ENCODE results near the gene ANKRD34A. TPM values are rescaled to one million over a fixed set of nuclear protein-coding genes. Genes with fewer than 3 reads are reported as not detected.
A peak's percentile ranks its signal among the peaks of the same experiment; 100 is the strongest.

The ANKRD34A gene
- under 1 TPM in 2 of 6 donors, not detected in 4; 0.15 to 0.27 TPM for polyA plus RNA-seq (ENCODE audit: low read depth in 6 of 6)

DNA sequence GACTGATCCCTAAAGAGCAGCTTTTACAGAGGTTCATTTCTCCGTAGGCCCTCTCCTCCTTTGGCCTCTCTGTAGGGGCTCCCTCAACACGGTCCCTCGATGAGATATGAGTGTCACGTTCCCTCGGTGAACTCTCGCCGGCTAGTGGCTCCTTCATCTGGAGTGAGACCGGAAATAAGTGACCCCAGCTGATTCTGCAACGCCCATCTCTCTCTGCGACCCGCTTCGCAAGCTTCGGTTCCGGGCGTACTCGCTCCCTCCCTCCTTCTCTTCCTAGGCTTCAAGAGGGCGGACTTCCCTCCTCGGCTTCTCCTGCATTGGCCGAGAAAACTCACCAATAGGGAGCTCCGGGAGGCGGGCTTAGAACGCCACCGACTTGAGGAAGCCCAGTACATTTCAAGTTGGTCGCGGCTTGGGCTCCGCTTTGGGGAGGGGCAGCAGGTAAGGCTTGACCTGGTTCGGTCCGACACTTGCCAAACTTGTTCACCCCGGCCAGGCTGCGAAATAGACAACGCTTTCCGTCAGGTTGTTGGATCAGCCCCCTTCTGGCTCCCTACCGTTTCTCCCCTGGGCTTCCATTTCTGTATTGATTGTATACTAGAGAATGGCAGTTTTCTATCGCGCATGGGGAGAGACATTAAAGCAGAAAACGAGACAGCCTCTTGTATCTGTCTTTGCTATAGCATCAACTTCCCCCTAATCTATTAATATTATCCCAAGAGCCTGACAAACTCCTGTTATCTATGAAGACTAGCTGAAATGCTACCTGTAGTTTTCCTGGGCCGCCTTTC is at the start of gene ANKRD34A, which contains the start of gene POLR3GL:
Gene ANKRD34A, minus strand, starts transcription at position 248 of the 791 bp plus-strand sequence. CDS start 2,816 bp downstream, outside the sequence.
Gene POLR3GL, plus strand, starts transcription at position 363 of the 791 bp plus-strand sequence. CDS start 10,176 bp downstream, outside the sequence.
- Mint-ChIP-seq H3K4me1 (peaks cover 51 to 64% (median 56%) of the 10 kb centered on the region in 3 donors), H3K9me3 (peaks cover 0 to 3% (median 0%) of the 10 kb centered on the region in 7 donors), H3K36me3 (peaks cover 0 to 6% of the 10 kb centered on the region in 2 donors), H3K27me3 (no peaks in the 10 kb centered on the region), H3K27ac (peak within 1 kb of the TSS; percentile 87 to 99 (median 94)), H3K4me3 (peak within 1 kb of the TSS; percentile 92 to 99 (median 98))
- ATAC-seq (ENCODE audit: low read depth in 2 of 2) = peak; percentile 89 to 91
- DNase-seq = peak; percentile 91

DNA sequence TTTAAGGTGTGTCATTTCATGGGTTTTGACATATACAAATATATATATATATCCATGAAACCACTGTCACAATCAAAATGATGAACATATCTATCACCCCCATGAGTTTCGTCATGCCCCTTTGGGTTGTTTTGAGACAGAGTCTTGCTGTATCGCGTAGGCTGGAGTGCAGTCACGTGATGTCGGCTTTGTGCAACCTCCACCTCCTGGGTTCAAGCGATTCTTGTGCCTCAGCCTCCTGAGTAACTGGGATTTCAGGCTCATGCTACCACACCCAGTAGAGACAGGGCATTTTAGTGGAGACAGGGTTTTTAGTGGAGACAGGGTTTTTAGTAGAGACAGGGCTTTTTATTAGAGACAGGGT is 49.2 kb upstream of the ANKRD34A start:
- H3K27ac Mint-ChIP-seq = peak overlapping the region in 1 of 6 donors; percentile 48
- no peak overlapping the region for H3K4me3 Mint-ChIP-seq
- no peaks in the 10 kb centered on the region for H3K36me3 Mint-ChIP-seq
- peaks cover 15 to 30% (median 23%) of the 10 kb centered on the region in 3 donors for H3K27me3 Mint-ChIP-seq
- DNase-seq (no peak), ATAC-seq (ENCODE audit: low read depth in 2 of 2) (no peak)
- H3K9me3 Mint-ChIP-seq = no peaks in the 10 kb centered on the region
- H3K4me1 Mint-ChIP-seq = peaks cover 0 to 5% (median 4%) of the 10 kb centered on the region in 3 donors

- Mint-ChIP-seq H3K27me3 (peaks cover 9 to 24% (median 19%) of the 10 kb centered on the region in 3 donors), H3K4me3 (no peak overlapping the region), H3K27ac (peak overlapping the region in 1 of 6 donors; percentile 48), H3K4me1 (peaks cover 0 to 5% (median 4%) of the 10 kb centered on the region in 3 donors), H3K36me3 (no peaks in the 10 kb centered on the region), H3K9me3 (no peaks in the 10 kb centered on the region)
- DNase-seq = peak; percentile 64
- peak; percentile 61 to 74 for ATAC-seq (ENCODE audit: low read depth in 2 of 2)
These were observed 48.6 kb upstream of the ANKRD34A start for GRCh38 chr1:146012703-146013558.

GRCh38 chr1:146010126-146010738 is 45.9 kb upstream of the ANKRD34A start:
- peaks cover 0 to 1% (median 0%) of the 10 kb centered on the region in 7 donors for H3K9me3 Mint-ChIP-seq
- no peak overlapping the region for H3K4me3 Mint-ChIP-seq
- no peaks in the 10 kb centered on the region for H3K36me3 Mint-ChIP-seq
- H3K4me1 Mint-ChIP-seq = peaks cover 21 to 29% (median 24%) of the 10 kb centered on the region in 3 donors
- no peak for DNase-seq
- no peak overlapping the region for H3K27ac Mint-ChIP-seq
- no peaks in the 10 kb centered on the region for H3K27me3 Mint-ChIP-seq
- ATAC-seq (ENCODE audit: low read depth in 2 of 2) = no peak

DNA sequence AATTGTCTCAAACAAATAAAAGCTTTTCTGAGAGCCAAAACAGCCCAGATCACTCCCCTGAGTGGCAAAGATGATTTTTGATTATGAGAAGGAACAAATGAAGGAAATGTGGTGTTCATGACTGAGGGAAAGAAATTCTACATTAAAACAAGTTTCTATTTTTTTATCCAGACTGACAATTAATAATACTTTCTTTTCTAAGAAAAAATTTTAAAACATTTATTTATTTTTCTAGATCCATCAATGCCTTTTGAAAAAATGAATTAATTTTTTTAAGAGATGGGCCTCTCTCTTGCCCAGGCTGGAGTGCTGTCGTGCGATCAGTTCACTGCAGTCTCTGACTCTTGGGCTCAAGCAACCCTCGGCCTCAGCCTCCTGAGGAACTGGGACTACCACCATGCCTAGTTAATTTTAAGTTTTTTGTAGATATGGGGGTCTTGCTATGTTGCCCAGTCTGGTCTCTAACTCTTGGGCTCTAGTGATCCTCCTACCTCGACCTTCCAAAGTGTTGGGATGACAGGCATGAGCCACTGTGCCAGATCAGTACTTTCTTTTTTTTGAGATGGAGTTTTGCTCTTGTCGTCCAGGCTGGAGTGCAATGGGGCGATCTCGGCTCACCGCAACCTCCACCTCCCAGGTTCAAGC is 43.2 kb upstream of the ANKRD34A start:
- DNase-seq (no peak), ATAC-seq (ENCODE audit: low read depth in 2 of 2) (no peak)
- Mint-ChIP-seq H3K4me3 (peak overlapping the region in 5 of 8 donors; percentile 67 to 80 (median 74)), H3K36me3 (no peaks in the 10 kb centered on the region), H3K27me3 (no peaks in the 10 kb centered on the region), H3K4me1 (peaks cover 30 to 38% (median 34%) of the 10 kb centered on the region in 3 donors), H3K27ac (peak overlapping the region in 5 of 6 donors; percentile 80 to 96 (median 93)), H3K9me3 (peaks cover 0 to 1% (median 0%) of the 10 kb centered on the region in 7 donors)

GRCh38 chr1:146001709-146002108 is 37.3 kb upstream of the ANKRD34A start:
- Mint-ChIP-seq H3K4me3 (peak overlapping the region in 2 of 8 donors; percentile 25 to 30), H3K4me1 (peaks cover 55 to 75% (median 72%) of the 10 kb centered on the region in 3 donors), H3K27me3 (no peaks in the 10 kb centered on the region), H3K9me3 (no peaks in the 10 kb centered on the region), H3K27ac (peak overlapping the region; percentile 30 to 94 (median 61)), H3K36me3 (no peaks in the 10 kb centered on the region)
- ATAC-seq (ENCODE audit: low read depth in 2 of 2) = no peak
- no peak for DNase-seq

DNA sequence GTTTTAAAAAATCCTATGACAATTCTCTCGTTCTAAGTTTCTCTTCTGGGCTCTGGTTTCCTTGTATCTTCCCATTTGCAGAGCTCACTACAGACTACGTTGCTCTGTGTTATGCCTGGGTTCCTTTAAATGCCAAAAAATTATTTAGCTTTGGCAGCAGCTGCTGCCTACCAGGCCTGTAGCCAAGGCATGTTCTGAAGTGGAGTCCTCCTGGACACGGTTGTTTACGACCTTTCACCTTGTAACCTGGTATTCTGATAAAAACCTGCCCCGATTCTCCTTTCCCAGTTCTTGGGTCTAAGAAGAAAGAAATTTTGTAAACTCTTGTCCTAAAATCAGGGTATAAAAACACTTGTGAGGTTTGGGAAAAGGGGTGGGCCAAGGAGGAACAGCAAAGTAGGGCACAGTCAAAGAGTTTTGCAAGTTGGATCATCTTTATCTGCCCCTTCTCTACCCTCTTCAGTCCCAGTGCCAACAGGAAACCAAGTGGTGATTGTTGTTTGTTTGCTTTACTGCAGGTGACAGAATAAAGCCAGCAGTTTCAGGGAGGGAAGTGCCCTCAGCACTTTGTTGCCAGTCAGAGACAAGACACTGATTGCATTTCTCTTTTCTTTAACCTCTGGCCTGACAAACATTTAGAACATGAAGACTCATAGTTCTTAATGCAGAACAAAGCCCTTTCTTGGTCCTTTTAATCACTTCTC is 35.1 kb upstream of the ANKRD34A start:
- Mint-ChIP-seq H3K36me3 (peaks cover 21 to 22% of the 10 kb centered on the region in 2 donors), H3K4me1 (peaks cover 45 to 62% (median 60%) of the 10 kb centered on the region in 3 donors), H3K27me3 (no peaks in the 10 kb centered on the region), H3K27ac (peak overlapping the region; percentile 24 to 99 (median 91)), H3K9me3 (no peaks in the 10 kb centered on the region), H3K4me3 (peak overlapping the region; percentile 74 to 100 (median 92))
- peak; percentile 44 to 51 for ATAC-seq (ENCODE audit: low read depth in 2 of 2)
- DNase-seq = peak; percentile 56

- peak overlapping the region; percentile 42 to 99 (median 96) for H3K27ac Mint-ChIP-seq
- peaks cover 58 to 66% (median 66%) of the 10 kb centered on the region in 3 donors for H3K4me1 Mint-ChIP-seq
- H3K36me3 Mint-ChIP-seq = peaks cover 38 to 40% of the 10 kb centered on the region in 2 donors
- H3K9me3 Mint-ChIP-seq = no peaks in the 10 kb centered on the region
- peak overlapping the region; percentile 87 to 100 (median 98) for H3K4me3 Mint-ChIP-seq
- no peak for ATAC-seq (ENCODE audit: low read depth in 2 of 2)
- no peak for DNase-seq
- no peaks in the 10 kb centered on the region for H3K27me3 Mint-ChIP-seq
These were observed 33.3 kb upstream of the ANKRD34A start for GRCh38 chr1:145997718-145998023.

DNA sequence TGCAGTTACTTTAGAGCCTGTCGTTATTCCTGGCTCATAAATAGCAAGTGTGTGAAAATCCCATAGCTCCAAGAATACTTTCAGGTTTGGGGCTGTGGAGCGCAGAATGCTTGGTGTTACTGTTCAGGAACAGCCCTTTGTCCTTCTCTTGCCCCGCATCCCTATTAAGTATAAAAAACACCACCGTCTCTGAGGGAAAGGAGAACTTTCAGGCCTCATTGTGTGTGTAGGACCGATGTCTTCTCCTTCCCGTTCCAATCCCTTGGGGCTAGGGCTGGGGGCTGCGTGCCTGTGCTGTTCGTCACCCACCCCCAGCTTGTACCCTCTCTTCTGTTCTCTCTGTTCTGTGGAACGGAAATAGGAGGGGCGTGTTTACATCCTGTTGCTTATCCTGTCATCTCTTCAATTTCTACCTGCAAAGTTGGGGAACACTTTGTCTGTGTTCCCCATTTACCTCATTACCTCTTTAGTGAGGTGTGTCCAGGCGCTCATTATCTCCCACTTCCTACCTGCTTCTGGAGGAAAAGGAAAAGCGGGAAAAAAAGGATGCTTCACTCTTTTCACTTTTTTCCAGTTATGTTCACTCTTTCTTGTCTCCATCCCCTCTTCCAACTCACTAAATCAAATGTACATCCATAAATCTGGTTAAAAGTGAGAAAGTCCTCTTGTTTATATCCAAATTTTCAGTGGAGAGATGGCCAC is 32.8 kb upstream of the ANKRD34A start:
- Mint-ChIP-seq H3K9me3 (no peaks in the 10 kb centered on the region), H3K27me3 (no peaks in the 10 kb centered on the region), H3K27ac (peak overlapping the region; percentile 94 to 99 (median 98)), H3K36me3 (peaks cover 41 to 44% of the 10 kb centered on the region in 2 donors), H3K4me1 (peaks cover 63 to 71% (median 71%) of the 10 kb centered on the region in 3 donors), H3K4me3 (peak overlapping the region; percentile 87 to 100 (median 98))
- DNase-seq (peak; percentile 80), ATAC-seq (ENCODE audit: low read depth in 2 of 2) (peak; percentile 48 to 51)

DNA sequence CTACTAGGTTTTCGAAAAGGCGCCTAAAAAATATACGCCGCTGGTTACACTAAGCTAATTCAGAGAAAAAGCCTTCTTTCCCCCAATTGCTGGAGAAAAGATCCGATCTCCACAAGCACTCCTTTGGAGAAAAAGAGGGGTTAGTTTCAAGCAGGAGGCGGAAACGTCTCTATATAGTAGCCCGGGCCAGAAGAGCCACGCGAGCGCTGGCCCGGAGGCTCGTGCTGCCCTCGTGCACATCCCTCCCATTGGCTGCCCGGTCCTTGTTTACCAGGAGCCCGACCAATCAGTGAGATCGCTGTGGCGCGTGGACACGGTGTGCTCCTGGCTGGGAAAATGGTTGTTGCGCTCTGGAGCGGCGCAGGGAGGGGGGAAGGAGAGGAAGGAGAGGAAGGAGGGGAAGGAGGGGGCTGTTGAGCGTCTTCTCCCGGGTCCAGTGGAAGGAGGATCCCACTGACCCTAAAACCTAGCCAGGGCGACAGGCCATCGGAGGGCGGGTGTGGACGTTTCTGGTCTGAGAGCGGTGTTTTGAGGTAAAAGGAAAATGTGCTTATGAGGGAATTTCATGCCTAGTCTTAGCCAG is 32.1 kb upstream of the ANKRD34A start, which contains the start of gene TXNIP:
Gene TXNIP, minus strand, starts transcription at position 147 of the 583 bp plus-strand sequence. CDS start 313 bp downstream, outside the sequence.
- Mint-ChIP-seq H3K9me3 (no peaks in the 10 kb centered on the region), H3K4me1 (peaks cover 67 to 73% (median 71%) of the 10 kb centered on the region in 3 donors), H3K27me3 (no peaks in the 10 kb centered on the region), H3K27ac (peak within 1 kb of the TSS; percentile 94 to 99 (median 98)), H3K36me3 (peaks cover 41 to 44% of the 10 kb centered on the region in 2 donors), H3K4me3 (peak within 1 kb of the TSS; percentile 87 to 100 (median 98))
- ATAC-seq (ENCODE audit: low read depth in 2 of 2) = peak; percentile 81 to 83
- DNase-seq = peak; percentile 86

DNA sequence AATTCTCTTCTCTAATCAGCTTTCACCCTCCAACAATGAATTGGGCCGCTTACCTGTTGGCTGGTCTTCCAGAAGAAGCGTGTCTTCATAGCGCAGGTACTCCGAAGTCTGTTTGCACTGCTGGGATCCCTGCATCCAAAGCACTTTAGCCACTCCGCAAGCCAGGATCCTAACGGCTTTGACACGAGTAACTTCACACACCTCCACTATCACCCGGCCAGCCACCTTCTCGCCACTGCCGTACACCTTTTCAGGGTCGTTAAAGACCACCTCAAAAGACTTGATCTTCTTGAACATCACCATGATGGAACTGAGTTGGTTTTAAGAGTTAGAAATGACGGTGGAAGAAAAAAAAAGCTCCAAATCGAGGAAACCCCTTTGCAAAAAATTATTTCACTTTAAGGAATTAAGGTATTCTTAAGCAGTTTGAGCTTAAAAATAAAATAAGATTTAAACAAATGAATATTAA is 31.6 kb upstream of the ANKRD34A start:
- H3K27me3 Mint-ChIP-seq = no peaks in the 10 kb centered on the region
- ATAC-seq (ENCODE audit: low read depth in 2 of 2) (no peak), DNase-seq (no peak)
- H3K9me3 Mint-ChIP-seq = no peaks in the 10 kb centered on the region
- peak overlapping the region; percentile 87 to 100 (median 98) for H3K4me3 Mint-ChIP-seq
- H3K36me3 Mint-ChIP-seq = peaks cover 41 to 44% of the 10 kb centered on the region in 2 donors
- H3K4me1 Mint-ChIP-seq = peaks cover 65 to 73% (median 71%) of the 10 kb centered on the region in 3 donors
- H3K27ac Mint-ChIP-seq = peak overlapping the region; percentile 81 to 99 (median 96)
